Measurements from ENCODE around the gene SPATS1. TPM values are rescaled to one million over a fixed set of nuclear protein-coding genes. Genes with fewer than 3 reads are reported as not detected.

The SPATS1 gene
- total RNA-seq (2014; rRNA removed) (not detected in 2 replicates), Bru-seq, nascent RNA (not detected), BruChase-seq, experiment 1, labeled RNA remaining after a 6-hour chase (not detected), BruChase-seq, experiment 2, labeled RNA remaining after a 2-hour chase (not detected)
- long read RNA-seq, result 0 reads

- Histone ChIP-seq H3K4me2 (ENCODE audit: low read length) (no peak within 1 kb of the TSS), H3K9ac (ENCODE audit: low read length) (no peak within 1 kb of the TSS)
- no TSS peak for BruUV-seq (replicated peaks)
Observed at GRCh38 chr6:44342489-44342888, at the start of gene SPATS1. Gene SPATS1, plus strand, starts transcription at chr6:44342650. Its CDS starts 446 bp downstream, at chr6:44343096.

GRCh38 chr6:44292661-44293365 is 49.6 kb upstream of the SPATS1 start:
- Histone ChIP-seq H3K9me3 (ENCODE audit: low read length) (no peaks in the 10 kb centered on the region), H4K20me1 (ENCODE audit: low read length) (no peaks in the 10 kb centered on the region), H3K36me3 (ENCODE audit: low read depth, low read length) (no peaks in the 10 kb centered on the region), H3K4me2 (ENCODE audit: low read length) (no peak overlapping the region), H3K27me3 (ENCODE audit: low read length) (peaks cover 59% of the 10 kb centered on the region), H3K4me3 (ENCODE audit: low read length) (no peak overlapping the region), H3F3A (ENCODE audit: low read length, unreplicated experiment) (no peaks in the 10 kb centered on the region), H3K79me2 (ENCODE audit: low read length) (no peaks in the 10 kb centered on the region), H3K4me1 (ENCODE audit: insufficient read depth, low read length) (no peaks in the 10 kb centered on the region), H3K9ac (ENCODE audit: low read length) (no peak overlapping the region), H3K9me2 (replicated peaks; ENCODE audit: low read length) (no peaks in the 10 kb centered on the region), H2AFZ (ENCODE audit: low read length) (no peak overlapping the region), H3K27ac (ENCODE audit: low read length) (no peak overlapping the region)
- no TSS peak for BruUV-seq (replicated peaks)
- intact Hi-C loops (cut with micrococcal nuclease), result no loop called here
- TF ChIP-seq, protein P1, sequence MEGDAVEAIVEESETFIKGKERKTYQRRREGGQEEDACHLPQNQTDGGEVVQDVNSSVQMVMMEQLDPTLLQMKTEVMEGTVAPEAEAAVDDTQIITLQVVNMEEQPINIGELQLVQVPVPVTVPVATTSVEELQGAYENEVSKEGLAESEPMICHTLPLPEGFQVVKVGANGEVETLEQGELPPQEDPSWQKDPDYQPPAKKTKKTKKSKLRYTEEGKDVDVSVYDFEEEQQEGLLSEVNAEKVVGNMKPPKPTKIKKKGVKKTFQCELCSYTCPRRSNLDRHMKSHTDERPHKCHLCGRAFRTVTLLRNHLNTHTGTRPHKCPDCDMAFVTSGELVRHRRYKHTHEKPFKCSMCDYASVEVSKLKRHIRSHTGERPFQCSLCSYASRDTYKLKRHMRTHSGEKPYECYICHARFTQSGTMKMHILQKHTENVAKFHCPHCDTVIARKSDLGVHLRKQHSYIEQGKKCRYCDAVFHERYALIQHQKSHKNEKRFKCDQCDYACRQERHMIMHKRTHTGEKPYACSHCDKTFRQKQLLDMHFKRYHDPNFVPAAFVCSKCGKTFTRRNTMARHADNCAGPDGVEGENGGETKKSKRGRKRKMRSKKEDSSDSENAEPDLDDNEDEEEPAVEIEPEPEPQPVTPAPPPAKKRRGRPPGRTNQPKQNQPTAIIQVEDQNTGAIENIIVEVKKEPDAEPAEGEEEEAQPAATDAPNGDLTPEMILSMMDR (conservative IDR thresholded peaks at IDR 0.05; ENCODE audit: low read depth, low read length), result no peak
- TF ChIP-seq EZH2 (IDR thresholded peaks at IDR 0.05; ENCODE audit: low read length, unreplicated experiment), result no peak
- TF ChIP-seq EZH2phosphoT487 (IDR thresholded peaks at IDR 0.05; ENCODE audit: borderline replicate concordance, low read length), result no peak
- CTCF ChIA-PET, result no interaction called here
- POLR2A ChIA-PET (ENCODE audit: unreplicated experiment), result no interaction called here
- DNase-seq (no peak), ATAC-seq (no peak)

More at GRCh38 chr6:44342489-44342888, at the start of gene SPATS1:
- DNase-seq (no peak), ATAC-seq (no peak)
- Histone ChIP-seq H4K20me1 (ENCODE audit: low read length) (no peaks in the 10 kb centered on the region), H3K27me3 (ENCODE audit: low read length) (peaks cover 25% of the 10 kb centered on the region; the same call in 1 of the 2 replicates), H2AFZ (ENCODE audit: low read length) (no peak within 1 kb of the TSS), H3K9me2 (replicated peaks; ENCODE audit: low read length) (no peaks in the 10 kb centered on the region), H3K27ac (ENCODE audit: low read length) (no peak within 1 kb of the TSS), H3K4me3 (ENCODE audit: low read length) (no peak within 1 kb of the TSS), H3K4me1 (ENCODE audit: insufficient read depth, low read length) (peaks cover 5% of the 10 kb centered on the region; the same call in 1 of the 2 replicates), H3K79me2 (ENCODE audit: low read length) (no peaks in the 10 kb centered on the region), H3K9me3 (ENCODE audit: low read length) (no peaks in the 10 kb centered on the region), H3K36me3 (ENCODE audit: low read depth, low read length) (no peaks in the 10 kb centered on the region), H3F3A (ENCODE audit: low read length, unreplicated experiment) (no peaks in the 10 kb centered on the region)
- intact Hi-C loops (cut with micrococcal nuclease), result no loop called here
- TF ChIP-seq EZH2phosphoT487 (IDR thresholded peaks at IDR 0.05; ENCODE audit: borderline replicate concordance, low read length) (no peak), EZH2 (IDR thresholded peaks at IDR 0.05; ENCODE audit: low read length, unreplicated experiment) (no peak)
- TF ChIP-seq, protein P1 (conservative IDR thresholded peaks at IDR 0.05; ENCODE audit: low read depth, low read length), result no peak
- ChIA-PET POLR2A (ENCODE audit: unreplicated experiment) (no interaction called here), CTCF (no interaction called here)
